HTERT RPE-1 (cell line): ENCODE results near the gene ZNF516.

Experiments used
- in situ Hi-C: fragments of 300-500 bp; cut with MboI; formaldehyde crosslinking; loops from 4 replicates; pipeline ENCODE4 v1.14.3; 2020; ENCODE audit warnings: low sequenced_read_pairs

The ZNF516 gene

DNA sequence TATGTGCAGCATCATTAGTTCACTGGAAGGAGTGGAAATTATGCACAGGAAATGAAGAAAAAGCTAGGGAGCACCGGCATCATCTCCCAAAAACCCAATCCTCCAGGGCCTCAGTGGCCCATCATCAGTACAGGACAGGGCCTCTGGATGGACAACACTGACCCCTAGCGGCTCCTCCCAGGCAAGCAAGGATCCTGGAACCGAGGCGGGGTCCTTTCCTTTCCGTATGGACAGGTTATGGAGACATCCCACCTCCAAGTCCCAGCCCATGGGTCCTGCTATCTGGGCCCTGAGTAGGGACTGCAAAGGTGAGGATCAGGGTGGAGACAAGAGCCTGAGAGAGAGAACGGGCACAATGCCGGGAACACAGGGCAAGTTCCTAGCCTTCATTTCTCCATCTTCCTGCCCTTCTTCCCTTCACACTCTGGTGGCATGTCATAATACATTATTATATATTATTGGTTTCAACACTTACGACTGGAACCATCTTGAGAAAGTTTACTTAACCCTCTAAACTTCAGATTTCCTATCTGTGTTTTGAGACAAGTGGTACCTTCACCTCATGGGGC lies 68.2 kb downstream of the ZNF516 start:
- in situ Hi-C loops = no loop called here

DNA sequence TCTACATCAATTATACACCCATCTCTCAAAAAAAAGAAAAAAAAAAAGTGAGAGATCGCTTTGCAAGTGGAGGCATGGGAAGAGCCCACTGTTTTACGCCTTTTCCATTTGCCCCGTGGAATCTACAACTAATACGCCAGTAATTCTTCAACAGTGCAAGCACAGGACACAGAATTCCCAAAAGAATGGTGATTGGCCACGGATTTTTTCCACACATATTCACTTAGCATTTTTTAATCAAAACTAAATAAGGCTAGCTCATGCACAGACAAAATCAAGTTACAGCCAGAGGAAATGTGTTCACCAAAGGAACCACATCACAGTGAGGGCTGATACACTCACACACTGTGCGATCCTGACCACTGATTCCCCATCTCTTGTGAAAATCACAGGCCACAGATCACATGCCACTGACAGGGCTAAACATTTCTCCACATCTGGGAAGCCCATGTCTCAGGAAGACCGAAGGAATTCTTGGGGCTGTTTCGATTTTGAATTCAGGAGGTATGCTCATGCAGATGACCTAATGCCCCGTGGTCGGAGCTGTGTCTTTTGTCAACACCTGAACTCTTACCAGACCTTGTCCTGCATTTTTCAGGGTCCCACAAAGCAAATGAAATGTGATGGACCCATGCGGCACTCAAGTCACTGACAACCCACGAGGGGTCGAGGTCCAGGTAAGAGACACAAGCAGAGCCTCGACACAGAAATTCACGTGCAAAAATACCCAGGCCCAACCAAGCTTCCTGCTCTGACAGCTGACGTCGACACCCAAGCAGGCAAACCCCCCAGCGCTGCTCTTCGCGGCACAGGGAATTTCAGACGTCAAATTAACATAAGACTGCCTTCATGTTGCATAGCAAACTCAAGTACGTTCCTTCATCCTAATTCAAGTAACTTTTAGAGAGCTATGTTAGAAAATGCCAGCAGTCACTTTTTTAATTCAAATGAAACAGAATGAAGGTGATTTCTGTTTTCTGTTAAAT lies 69.6 kb downstream of the ZNF516 start:
- in situ Hi-C loops = no loop called here

DNA sequence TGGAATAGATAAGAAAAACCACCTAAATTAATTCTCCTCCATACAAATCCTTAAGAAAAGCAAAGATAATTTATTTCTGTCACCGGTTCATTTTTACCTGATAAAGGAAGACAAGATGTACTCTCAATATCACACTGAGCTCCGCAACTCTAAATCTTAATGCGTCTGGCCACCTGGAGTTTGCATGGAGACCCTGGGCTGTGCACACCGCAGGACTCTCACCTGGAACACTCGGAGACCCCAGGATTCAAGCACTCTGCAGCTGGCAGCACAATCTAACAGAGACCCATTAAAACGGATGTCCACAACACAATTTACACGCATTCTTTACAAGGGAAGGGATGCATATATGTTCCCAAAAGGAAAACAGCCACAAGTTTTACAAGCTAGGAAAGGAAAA lies 72.2 kb downstream of the ZNF516 start:
- in situ Hi-C loops = no loop called here

DNA sequence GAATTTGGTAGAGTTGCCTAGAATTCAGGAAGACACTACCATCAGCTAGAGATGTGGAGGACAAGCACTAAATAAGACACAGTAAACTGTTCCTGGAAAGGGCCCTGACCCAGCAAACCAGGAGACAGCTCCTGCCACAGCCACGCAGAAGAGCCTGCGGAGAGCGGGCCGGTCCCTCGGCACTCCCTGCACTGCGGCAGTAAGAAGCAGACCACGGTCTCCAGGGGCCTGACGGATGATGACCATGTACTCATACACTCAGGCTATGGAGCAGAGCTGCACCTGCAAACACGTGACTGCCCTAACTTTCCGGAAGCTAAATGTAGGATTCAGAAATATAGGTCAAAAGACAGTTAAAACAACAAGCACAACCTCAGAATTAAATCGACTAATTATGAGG lies 72.9 kb downstream of the ZNF516 start:
- in situ Hi-C loops = no loop called here

GRCh38 chr18:76421685-76422078 lies 73.4 kb downstream of the ZNF516 start:
- in situ Hi-C loops = no loop called here

- in situ Hi-C loops = no loop called here
These were observed 74.0 kb downstream of the ZNF516 start for GRCh38 chr18:76420898-76421684.

DNA sequence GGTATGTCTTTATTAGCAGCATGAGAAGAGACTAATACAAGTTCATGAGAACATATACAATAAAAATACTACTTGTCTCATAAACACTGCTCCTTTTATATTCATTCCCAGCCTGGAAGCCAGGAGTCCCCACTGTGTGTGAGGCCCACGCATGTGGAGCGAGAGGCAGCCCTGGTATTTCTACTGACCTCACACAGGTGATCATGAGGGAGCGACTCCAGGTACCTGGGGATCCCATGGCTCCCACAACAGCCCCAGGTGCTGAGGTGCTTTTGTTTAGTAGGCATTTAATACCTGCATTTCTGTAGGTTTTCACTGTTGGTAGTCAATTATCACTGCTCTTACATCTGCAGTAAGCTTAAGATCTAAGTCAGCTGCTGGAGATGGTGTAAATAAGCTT lies 75.2 kb downstream of the ZNF516 start:
- in situ Hi-C loops = no loop called here

GRCh38 chr18:76416911-76417310 lies 78.1 kb downstream of the ZNF516 start:
- in situ Hi-C loops = no loop called here

DNA sequence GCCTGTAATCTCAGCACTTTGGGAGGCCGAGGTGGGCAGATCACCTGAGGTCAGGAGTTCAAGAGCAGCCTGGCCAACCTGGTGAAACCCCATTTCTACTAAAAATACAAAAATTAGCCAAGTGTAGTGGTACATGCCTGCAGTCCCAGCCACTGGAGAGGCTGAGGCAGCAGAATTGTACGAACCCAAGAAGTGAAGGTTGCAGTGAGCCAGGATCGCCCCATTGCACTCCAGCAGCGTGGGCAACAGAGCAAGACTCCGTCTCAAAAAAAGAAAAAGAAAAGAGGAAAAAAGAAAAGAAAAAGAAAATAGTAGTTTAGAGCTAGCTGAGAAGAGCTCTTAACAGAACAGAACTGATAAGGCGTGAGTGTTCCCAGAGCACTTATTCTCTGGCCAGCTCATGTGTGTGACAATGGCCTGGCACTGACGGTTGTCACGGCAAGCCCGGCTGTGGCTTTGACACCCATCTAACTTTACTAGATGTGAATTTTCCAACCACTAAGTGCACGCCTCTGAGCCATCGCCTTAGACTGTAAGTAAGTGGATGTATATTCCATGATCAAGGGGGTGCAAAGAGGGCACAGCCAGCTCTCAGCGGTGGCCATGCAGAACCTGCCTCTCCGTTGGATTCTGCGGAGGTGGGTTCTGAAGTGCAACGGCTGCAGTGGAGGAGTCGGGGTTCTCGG lies 80.0 kb downstream of the ZNF516 start:
- in situ Hi-C loops = no loop called here

- in situ Hi-C loops = no loop called here
These were observed 82.0 kb downstream of the ZNF516 start for GRCh38 chr18:76412818-76413565.

DNA sequence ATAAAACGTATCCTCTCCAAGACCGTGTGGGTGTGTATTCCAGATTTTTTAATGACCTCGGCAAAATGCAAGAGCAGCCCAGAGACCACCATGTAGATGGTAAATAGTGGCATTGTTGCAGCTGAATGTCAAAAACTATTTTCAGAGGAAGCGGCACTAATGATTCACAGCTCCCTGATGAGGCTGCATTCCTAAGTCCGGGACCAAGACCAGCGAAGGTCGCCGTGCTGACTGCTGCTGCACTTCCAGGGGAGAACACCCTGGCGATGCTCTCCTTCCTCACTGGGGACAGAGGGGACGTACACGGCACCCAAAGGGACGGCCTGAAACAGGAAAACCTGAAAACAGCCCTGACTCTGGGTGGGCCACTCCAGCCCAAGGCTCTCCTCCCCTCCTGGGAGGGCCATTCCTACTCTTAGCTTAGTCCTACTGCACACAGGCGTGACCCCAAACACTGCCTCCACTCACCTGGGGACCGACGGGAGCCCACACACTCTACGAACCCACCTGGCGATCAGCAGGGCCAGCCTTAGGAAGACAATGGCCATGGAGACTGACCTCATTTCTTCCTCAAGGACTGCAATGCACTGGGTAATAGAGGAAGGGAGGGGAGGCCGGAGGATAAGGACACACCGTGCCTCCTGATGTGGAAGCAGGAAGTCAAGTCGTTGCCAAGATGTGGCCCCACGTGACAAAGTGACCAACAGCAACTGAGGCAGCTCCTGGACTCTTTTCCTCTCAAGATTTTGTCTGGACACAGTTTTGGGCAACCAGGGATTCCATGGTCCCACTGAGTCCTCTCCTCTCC lies 82.8 kb downstream of the ZNF516 start:
- in situ Hi-C loops = no loop called here

DNA sequence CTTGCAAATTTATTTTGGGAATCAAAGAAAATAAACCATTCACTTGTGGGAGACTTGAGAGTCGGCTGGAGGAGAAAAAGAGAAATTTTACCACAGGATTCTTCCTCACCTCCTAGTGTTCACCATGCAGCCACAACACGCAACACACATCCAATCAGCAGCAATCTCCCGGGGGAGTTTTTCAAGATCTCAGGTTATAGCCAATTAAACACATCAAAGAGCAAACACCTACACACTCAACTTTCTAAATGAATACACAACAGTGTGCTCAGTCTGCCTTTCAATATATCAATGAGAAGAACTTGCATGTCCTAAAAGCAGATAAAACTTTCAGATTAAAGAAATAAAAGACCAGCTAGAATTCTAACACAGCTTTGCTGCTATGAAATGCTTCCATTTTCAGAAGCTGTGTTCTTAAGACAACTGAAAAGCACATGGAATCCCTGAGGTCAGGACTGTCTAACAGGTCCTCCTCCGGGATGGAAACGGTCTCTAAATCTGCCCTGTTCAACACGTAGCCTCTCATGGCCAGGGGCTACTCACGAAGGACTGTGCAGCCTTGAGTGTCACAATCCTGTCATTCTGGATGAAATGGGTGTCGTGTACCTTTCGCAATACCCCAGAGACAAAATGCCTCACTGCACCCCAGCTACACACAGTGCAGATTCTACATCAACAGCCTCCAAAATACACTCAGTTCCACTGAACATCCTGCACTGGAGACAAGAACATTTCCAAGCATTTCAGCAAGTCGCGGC lies 84.2 kb downstream of the ZNF516 start:
- in situ Hi-C loops = no loop called here

DNA sequence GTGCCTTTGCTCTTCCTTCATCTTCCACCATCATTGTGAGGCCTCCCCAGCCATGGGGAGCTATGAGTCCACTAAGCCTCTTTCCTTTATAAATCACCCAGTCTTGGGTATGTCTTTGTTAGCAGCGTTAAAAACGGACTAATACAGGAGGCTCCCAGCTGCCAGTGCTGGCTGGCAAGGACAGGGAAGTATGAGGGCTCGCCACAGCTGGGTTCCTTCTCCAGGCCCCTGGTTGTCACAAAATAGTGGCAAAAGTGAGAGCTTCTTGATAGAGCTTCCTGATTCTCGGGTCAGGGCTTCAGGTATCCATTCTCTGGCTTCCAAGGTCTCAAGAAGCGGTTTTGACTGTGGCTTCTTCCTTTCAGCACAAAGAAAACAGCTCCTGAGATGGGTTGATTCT lies 85.0 kb downstream of the ZNF516 start:
- in situ Hi-C loops = no loop called here

DNA sequence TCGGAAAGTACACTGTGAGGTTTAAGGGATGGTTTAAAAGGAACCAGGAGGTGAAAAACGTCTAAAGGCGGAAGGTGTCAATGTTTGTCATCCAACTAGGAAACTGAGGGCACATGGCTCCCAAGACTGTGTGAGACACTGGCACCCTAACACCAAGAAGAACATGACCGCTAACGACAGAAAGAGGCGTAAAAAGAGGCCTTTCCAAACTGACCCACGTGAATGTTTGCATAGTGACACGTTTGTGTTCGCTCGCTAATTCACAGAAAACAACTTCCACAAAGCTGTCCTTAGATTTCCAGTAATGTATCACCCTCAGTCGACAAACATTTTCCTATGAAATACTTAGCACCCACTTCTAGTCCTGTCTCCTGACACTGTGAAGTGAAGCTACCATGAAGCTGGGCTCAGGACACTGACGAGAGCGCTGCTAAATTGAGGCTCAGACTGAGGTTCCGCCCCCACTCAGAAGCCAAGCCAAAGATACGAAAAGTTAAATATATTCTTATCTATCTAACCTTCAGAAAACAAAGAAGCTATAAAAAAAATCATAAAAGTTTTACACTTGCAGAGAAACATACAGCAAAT lies 86.5 kb downstream of the ZNF516 start:
- in situ Hi-C loops = no loop called here

GRCh38 chr18:76407681-76408080 lies 87.4 kb downstream of the ZNF516 start:
- in situ Hi-C loops = no loop called here

DNA sequence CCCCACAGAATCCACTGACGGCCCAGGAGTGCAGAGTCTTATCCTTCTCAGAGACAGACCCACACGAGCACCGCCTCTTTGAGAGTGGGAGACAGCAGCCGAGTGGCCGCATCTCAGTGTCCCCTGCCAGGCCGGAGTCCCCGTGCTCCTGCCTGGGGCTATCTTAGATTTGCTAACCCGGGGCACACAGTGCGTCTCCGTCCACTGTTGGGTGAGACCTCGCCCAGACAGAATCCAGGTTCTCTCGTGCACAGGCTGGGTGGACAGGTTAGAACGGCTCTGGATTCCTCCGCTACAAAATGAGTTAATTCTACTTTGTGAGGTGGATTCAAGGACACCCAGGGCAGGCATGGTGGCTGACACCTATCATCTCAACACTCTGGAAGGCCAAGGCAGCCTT lies 88.3 kb downstream of the ZNF516 start:
- in situ Hi-C loops = no loop called here

DNA sequence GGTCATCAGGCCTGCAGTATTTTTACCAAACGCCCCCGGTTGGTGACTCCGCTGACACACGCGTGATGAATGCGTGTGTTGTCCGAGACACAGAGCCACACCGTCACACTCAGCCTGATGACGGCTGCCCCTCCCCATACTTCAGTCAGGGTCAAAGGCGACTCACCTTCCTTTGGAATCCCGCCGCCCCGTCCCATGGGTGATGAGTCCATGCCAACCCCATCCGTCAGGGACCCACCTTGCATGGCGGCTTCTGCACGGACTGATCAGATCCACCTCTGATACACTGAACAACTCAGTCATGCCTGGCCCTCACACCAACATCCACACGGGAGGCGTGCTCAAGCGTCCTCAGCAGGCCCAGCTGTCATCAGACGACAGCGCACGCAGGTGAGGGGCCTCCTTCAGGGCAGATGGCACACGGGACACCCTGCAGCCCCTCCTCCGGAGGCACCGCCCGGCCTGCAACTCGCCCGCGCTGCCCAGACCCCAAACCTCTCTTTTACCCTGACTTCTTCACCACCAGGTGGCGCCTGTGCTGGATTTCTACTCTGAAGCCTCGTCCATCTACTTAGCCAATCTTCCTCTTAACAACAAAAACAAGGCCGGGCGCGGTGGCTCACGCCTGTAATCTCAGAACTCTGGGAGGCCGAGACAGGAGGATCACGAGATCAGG lies 89.2 kb downstream of the ZNF516 start:
- in situ Hi-C loops = no loop called here

- in situ Hi-C loops = no loop called here
These were observed 89.8 kb downstream of the ZNF516 start for GRCh38 chr18:76405280-76405679.
